Gastrocnemius medialis (tissue), 4 donors: ENCODE data around the gene ATPAF1. TPM values are rescaled to one million over a fixed set of nuclear protein-coding genes. Genes with fewer than 3 reads are reported as not detected.
"Not testable (repeated sequence)": the region's sequence is repeated elsewhere in the genome, so short reads cannot be mapped to it uniquely, and the experiment has no call there.

Experiments used
- ATAC-seq, 2 donors: fragments of 150-250 bp; one replicate each; pipeline ENCODE4 v1.9.1; 2016
- DNase-seq, 2 donors: peaks; one replicate each; pipeline ENCODE4 v3.0.0-alpha.2; 2019
- H3K27ac ChIP-seq, 4 donors: fragments of 200-600 bp; sonication (generic); 1 replicate in 1 of 4; 2 replicates in 3 of 4; pipeline ENCODE4 v1.5.1; 2016 to 2018; ENCODE audit warnings: mild to moderate bottlenecking in 2 of 4, moderate library complexity in 1 of 4
- H3K27me3 ChIP-seq, 3 donors: fragments of 200-600 bp; sonication (generic) in 2 of 3; 1 replicate in 1 of 3; 2 replicates in 2 of 3; pipeline versions ENCODE4 v1.5.1 to v1.6.0; 2016 to 2019; ENCODE audit warnings: mild to moderate bottlenecking in 1 of 3, moderate library complexity in 1 of 3
- H3K36me3 ChIP-seq, 2 donors: fragments of 200-600 bp; sonication (generic) in 1 of 2; one replicate each; pipeline ENCODE4 v1.5.1; 2017 to 2018
- H3K4me1 ChIP-seq, 2 donors: fragments of 200-600 bp; sonication (generic) in 1 of 2; one replicate each; pipeline ENCODE4 v1.5.1; 2016 to 2017; ENCODE audit warnings: mild to moderate bottlenecking in 2 of 2
- H3K4me3 ChIP-seq, 4 donors: fragments of 200-600 bp; sonication (generic) in 3 of 4; 1 replicate in 1 of 4; 2 replicates in 3 of 4; pipeline ENCODE4 v1.5.1; 2016 to 2019; ENCODE audit warnings: mild to moderate bottlenecking in 2 of 4
- H3K9me3 ChIP-seq, 3 donors: fragments of 200-600 bp; sonication (generic) in 2 of 3; 1 replicate in 1 of 3; 2 replicates in 2 of 3; pipeline ENCODE4 v1.5.1; 2016 to 2019
- POLR2A ChIP-seq, 2 donors: fragments of 450-650 bp; IDR thresholded peaks; one replicate each; pipeline ENCODE4 v1.6.1; 2017; ENCODE audit warnings: antibody characterized with exemption in 2 of 2, mild to moderate bottlenecking in 2 of 2, moderate library complexity in 2 of 2
- in situ Hi-C, 4 donors: fragments of 200-750 bp; cut with MboI; loops; one replicate each; pipeline versions ENCODE4 v1.15.0 to v1.8.0; 2017; ENCODE audit warnings: low sequenced_read_pairs in 4 of 4
- intact Hi-C: fragments of 100-400 bp; cut with DNase I; formaldehyde crosslinking; loops from one replicate; pipeline ENCODE4 v1.15.1; 2023; ENCODE audit warnings: low total_unique reads
- total RNA-seq, 4 donors: library from RNA; depleted of rRNA; stranded (reverse); fragments of >200 nt; gene quantifications; one replicate each; pipeline versions ENCODE4 v1.1.0 to v1.2.3, GENCODE V29; 2016
- TF ChIP-seq, protein P1 (sequence below), 5 experiments: fragments of 450-650 bp in 3 of 5; fragments of 200-600 bp in 2 of 5; sonication (generic) in 2 of 5; IDR thresholded peaks in 4 of 5; conservative IDR thresholded peaks in 1 of 5; 1 replicate in 4 of 5; 2 replicates in 1 of 5; pipeline ENCODE4 v1.5.1; 2016 to 2019; ENCODE audit warnings: antibody characterized with exemption in 5 of 5, mild to moderate bottlenecking in 3 of 5, moderate library complexity in 3 of 5

ATPAF1 gene
- total RNA-seq, 4 donors from 2014 or later, result 76.6 to 173 (median 135) TPM

DNA sequence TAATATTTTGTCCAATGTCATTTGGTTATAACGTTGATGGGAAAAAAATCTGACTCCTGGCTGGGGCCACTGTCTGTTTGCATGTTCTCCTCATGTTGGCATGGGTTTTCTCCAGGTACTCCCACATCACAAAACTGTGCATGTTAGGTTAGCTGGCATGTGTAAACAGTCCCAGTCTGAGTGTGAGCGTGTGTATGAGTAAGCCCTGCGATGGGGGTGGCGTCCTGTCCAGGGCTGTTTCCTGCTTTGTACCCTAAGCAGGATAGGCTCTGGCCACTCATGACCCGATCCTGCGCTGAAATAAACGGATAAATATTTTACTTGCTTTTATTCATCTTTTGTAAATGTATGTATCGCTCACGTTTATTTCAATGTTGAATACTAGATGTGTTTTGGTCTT is 37.2 kb upstream of the ATPAF1 start:
- intact Hi-C loops, result no loop called here
- H3K27me3 ChIP-seq, result no peaks in the 10 kb centered on the region
- TF ChIP-seq, protein P1, sequence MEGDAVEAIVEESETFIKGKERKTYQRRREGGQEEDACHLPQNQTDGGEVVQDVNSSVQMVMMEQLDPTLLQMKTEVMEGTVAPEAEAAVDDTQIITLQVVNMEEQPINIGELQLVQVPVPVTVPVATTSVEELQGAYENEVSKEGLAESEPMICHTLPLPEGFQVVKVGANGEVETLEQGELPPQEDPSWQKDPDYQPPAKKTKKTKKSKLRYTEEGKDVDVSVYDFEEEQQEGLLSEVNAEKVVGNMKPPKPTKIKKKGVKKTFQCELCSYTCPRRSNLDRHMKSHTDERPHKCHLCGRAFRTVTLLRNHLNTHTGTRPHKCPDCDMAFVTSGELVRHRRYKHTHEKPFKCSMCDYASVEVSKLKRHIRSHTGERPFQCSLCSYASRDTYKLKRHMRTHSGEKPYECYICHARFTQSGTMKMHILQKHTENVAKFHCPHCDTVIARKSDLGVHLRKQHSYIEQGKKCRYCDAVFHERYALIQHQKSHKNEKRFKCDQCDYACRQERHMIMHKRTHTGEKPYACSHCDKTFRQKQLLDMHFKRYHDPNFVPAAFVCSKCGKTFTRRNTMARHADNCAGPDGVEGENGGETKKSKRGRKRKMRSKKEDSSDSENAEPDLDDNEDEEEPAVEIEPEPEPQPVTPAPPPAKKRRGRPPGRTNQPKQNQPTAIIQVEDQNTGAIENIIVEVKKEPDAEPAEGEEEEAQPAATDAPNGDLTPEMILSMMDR (IDR thresholded peaks at IDR 0.05 in 4 of 5, conservative IDR thresholded peaks at IDR 0.05 in 1 of 5), result no peak
- no peak for TF ChIP-seq POLR2A (IDR thresholded peaks at IDR 0.05)
- H3K9me3 ChIP-seq, result no peaks in the 10 kb centered on the region
- H3K36me3 ChIP-seq, result peaks cover 0 to 59% of the 10 kb centered on the region in 2 donors
- in situ Hi-C loops, result no loop called here
- DNase-seq (no peak), ATAC-seq (no peak)
- H3K27ac ChIP-seq, result no peak overlapping the region
- no peaks in the 10 kb centered on the region for H3K4me1 ChIP-seq
- H3K4me3 ChIP-seq, result no peak overlapping the region

DNA sequence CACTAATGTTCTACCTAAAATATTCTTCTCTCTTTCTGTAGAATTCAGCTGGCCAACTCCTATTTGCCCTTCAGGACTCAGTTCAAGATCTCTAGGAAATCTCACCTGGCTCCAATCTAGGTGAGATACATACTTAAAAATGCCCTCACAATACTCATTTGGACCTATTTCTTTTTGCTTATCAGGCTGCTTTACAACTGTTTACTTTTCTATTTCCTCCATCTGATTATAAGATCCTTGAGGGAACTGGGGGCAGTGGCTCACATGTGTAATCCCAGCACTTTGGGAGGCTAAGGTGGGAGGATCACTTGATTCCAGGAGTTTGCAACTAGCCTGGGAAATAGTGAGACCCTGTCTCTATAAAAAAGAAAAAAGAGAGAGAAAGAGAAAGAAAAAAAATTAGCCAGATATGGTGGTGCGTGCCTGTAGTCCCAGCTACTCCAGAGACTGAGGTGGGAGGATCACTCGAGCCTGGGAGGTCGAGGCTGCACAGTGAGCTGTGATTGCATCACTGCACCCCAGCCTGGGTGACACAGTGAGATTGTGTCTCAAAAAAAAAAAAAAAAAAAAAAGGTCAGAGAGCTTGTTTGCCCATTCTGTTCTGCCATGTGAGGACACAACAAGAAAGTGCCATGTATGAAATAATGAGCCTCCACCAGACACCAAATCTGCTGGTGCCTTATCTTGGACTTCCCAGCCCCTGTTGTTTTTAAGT is 35.9 kb upstream of the ATPAF1 start:
- Histone ChIP-seq H3K9me3 (no peaks in the 10 kb centered on the region), H3K27ac (no peak overlapping the region), H3K36me3 (peaks cover 0 to 52% of the 10 kb centered on the region in 2 donors), H3K4me3 (no peak overlapping the region), H3K27me3 (no peaks in the 10 kb centered on the region), H3K4me1 (peaks cover 0 to 5% of the 10 kb centered on the region in 2 donors)
- in situ Hi-C loops, result no loop called here
- TF ChIP-seq, protein P1 (IDR thresholded peaks at IDR 0.05 in 4 of 5, conservative IDR thresholded peaks at IDR 0.05 in 1 of 5), result no peak
- no peak for TF ChIP-seq POLR2A (IDR thresholded peaks at IDR 0.05)
- ATAC-seq, result no peak
- DNase-seq, result no peak
- intact Hi-C loops, result no loop called here

DNA sequence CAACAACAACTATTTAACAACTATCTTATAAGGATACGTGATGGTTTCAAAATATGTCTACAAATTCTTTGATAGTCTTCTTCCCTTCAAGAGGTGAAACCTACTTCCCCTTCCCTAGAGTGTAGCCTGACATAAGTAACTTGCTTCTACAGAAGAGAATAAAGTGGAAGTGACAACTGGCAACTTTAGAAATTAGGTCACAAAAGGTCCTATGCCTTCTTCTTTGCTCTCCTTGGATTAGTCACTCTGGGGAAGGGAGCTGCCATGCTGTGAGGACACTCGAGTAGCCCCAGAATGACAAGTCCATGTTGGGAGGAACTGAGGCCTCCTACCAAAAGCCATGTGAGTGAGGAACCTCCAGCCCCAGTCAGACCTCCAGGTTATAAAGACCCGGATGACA is 31.5 kb upstream of the ATPAF1 start:
- Histone ChIP-seq H3K36me3 (peaks cover 0 to 31% of the 10 kb centered on the region in 2 donors), H3K4me3 (no peak overlapping the region), H3K27ac (no peak overlapping the region), H3K9me3 (no peaks in the 10 kb centered on the region), H3K4me1 (peaks cover 0 to 5% of the 10 kb centered on the region in 2 donors), H3K27me3 (no peaks in the 10 kb centered on the region)
- TF ChIP-seq, protein P1 (IDR thresholded peaks at IDR 0.05 in 4 of 5, conservative IDR thresholded peaks at IDR 0.05 in 1 of 5), result no peak
- TF ChIP-seq POLR2A (IDR thresholded peaks at IDR 0.05), result no peak
- no peak for DNase-seq
- intact Hi-C loops, result no loop called here
- no peak for ATAC-seq
- in situ Hi-C loops, result no loop called here

DNA sequence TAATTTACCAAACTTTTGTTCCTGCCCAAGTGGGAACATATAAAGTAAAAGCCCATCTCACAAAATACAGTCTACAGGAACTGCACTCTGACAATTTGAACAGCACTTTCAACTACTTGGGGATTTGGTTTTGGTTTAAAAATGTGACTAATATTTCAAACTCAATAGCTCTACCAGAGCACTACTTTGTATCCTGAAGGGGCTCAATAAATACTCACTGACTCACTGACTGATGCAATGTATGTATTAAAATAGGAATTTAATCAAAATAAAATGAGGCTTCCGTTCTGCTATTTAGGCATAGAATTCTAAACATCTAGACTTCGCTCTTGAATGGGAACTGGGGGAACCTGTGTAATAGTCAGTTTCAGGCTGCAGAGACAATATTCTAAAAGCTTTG is 28.9 kb upstream of the ATPAF1 start:
- no peak overlapping the region for H3K4me3 ChIP-seq
- in situ Hi-C loops (no loop called here), intact Hi-C loops (no loop called here)
- H3K27me3 ChIP-seq, result no peaks in the 10 kb centered on the region
- no peak for TF ChIP-seq POLR2A (IDR thresholded peaks at IDR 0.05)
- TF ChIP-seq, protein P1 (IDR thresholded peaks at IDR 0.05 in 4 of 5, conservative IDR thresholded peaks at IDR 0.05 in 1 of 5), result no peak
- H3K9me3 ChIP-seq, result no peaks in the 10 kb centered on the region
- H3K27ac ChIP-seq, result no peak overlapping the region
- ATAC-seq (no peak), DNase-seq (no peak)
- H3K36me3 ChIP-seq, result peaks cover 0 to 17% of the 10 kb centered on the region in 2 donors
- peaks cover 16 to 17% of the 10 kb centered on the region in 2 donors for H3K4me1 ChIP-seq

DNA sequence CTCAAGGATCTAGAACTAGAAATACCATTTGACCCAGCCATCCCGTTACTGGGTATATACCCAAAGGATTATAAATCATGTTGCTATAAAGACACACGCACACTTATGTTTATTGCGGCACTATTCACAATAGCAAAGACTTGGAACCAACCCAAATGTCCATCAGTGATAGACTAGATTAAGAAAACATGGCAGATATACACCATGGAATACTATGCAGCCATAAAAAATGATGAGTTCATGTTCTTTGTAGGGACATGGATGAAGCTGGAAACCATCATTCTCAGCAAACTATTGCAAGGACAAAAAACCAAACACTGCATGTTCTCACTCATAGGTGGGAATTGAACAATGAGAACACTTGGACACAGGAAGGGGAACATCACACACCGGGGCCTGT is 26.5 kb upstream of the ATPAF1 start:
- in situ Hi-C loops, intact Hi-C loops, H3K4me3 ChIP-seq, ATAC-seq, DNase-seq, H3K27ac ChIP-seq, H3K27me3 ChIP-seq, H3K9me3 ChIP-seq: not testable (repeated sequence)
- H3K4me1 ChIP-seq, result peaks cover 26 to 34% of the 10 kb centered on the region in 2 donors
- H3K36me3 ChIP-seq, result peaks cover 0 to 35% of the 10 kb centered on the region in 2 donors
